Peyer's patch (tissue), 4 donors: Measurements from ENCODE around the gene C9orf40.

Experiments used
- POLR2A ChIP-seq, 2 donors: fragments of 450-650 bp; IDR thresholded peaks; one replicate each; pipeline ENCODE4 v1.5.1; 2017; ENCODE audit warnings: antibody characterized with exemption in 2 of 2, mild to moderate bottlenecking in 2 of 2, moderate library complexity in 2 of 2
- TF ChIP-seq, protein P1 (sequence below), 6 experiments: fragments of 450-650 bp in 4 of 6; fragments of 200-600 bp in 2 of 6; sonication (generic) in 1 of 6; IDR thresholded peaks; one replicate each; pipeline ENCODE4 v1.5.1; 2017 to 2019; ENCODE audit warnings: antibody characterized with exemption in 6 of 6, mild to moderate bottlenecking in 3 of 6, moderate library complexity in 1 of 6

DNA sequence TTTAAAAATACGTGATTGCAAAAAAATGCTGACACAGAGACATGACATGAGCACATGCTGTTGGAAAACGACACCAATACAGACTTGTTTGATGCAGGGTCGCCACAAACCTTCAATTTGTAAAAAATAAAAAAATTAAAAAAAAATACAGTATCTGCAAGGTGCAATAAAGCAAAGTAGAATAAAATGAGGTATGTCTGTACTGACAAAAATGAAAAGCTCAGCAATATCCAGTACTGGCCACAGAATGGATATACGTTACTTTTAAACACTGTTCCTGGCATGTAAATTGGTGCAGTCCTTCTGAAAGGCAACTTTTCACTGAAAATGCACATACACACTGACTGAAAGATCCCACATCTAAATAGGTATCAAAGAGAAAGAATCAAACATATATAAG is 27.1 kb upstream of the C9orf40 start:
- TF ChIP-seq, protein P1, sequence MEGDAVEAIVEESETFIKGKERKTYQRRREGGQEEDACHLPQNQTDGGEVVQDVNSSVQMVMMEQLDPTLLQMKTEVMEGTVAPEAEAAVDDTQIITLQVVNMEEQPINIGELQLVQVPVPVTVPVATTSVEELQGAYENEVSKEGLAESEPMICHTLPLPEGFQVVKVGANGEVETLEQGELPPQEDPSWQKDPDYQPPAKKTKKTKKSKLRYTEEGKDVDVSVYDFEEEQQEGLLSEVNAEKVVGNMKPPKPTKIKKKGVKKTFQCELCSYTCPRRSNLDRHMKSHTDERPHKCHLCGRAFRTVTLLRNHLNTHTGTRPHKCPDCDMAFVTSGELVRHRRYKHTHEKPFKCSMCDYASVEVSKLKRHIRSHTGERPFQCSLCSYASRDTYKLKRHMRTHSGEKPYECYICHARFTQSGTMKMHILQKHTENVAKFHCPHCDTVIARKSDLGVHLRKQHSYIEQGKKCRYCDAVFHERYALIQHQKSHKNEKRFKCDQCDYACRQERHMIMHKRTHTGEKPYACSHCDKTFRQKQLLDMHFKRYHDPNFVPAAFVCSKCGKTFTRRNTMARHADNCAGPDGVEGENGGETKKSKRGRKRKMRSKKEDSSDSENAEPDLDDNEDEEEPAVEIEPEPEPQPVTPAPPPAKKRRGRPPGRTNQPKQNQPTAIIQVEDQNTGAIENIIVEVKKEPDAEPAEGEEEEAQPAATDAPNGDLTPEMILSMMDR (IDR thresholded peaks at IDR 0.05), result no peak
- no peak for TF ChIP-seq POLR2A (IDR thresholded peaks at IDR 0.05)
